RWPE1 (cell line): ENCODE data around the gene VPREB1.
"Not testable (repeated sequence)": the region's sequence is repeated elsewhere in the genome, so short reads cannot be mapped to it uniquely, and the experiment has no call there.

Experiments used
- CTCF ChIA-PET: fragments of 350-600 bp; sonication (Branson Sonifier 250); formaldehyde crosslinking; extraction: SDS; loops from one replicate; lab custom pipeline; 2021; lab: Yijun Ruan, JAX
- POLR2A ChIA-PET: fragments of 400-600 bp; formaldehyde crosslinking; extraction: SDS; loops from one replicate; lab custom pipeline; 2020; ENCODE audit warnings: antibody characterized with exemption; ENCODE audit not compliant: low non-redundant PET; lab: Yijun Ruan, JAX
- DNase-seq: peaks from one replicate; pipeline ENCODE4 v3.0.0; 2012; ENCODE audit warnings: low spot score
- H3K27ac ChIP-seq: fragments of 450-650 bp; 2 replicates; pipeline ENCODE4 v1.5.1; 2017
- CTCF ChIP-seq: fragments of 450-650 bp; conservative IDR thresholded peaks from 2 replicates; pipeline ENCODE4 v1.5.1; 2017; ENCODE audit warnings: low read depth, mild to moderate bottlenecking

The VPREB1 gene

GRCh38 chr22:22214819-22215329, 29.7 kb upstream of the VPREB1 start:
- no peak overlapping the region for H3K27ac ChIP-seq
- DNase-seq, result no peak
- ChIA-PET CTCF (no interaction called here), POLR2A (no interaction called here)
- TF ChIP-seq CTCF, result no peak

GRCh38 chr22:22215659-22216449, 28.7 kb upstream of the VPREB1 start:
- ChIA-PET POLR2A (no interaction called here), CTCF (interaction anchor here (0.8 kb wide), 1 partner anchor 20 kb away, joined by 3 read pairs; no protein-coding TSS in a partner anchor)
- no peak overlapping the region for H3K27ac ChIP-seq
- no peak for DNase-seq
- TF ChIP-seq CTCF, result no peak

GRCh38 chr22:22216450-22216959, 28.1 kb upstream of the VPREB1 start:
- ChIA-PET CTCF (interaction anchor here (0.8 kb wide), 1 partner anchor 21 kb away, joined by 3 read pairs; no protein-coding TSS in a partner anchor), POLR2A (no interaction called here)
- TF ChIP-seq CTCF, result no peak
- H3K27ac ChIP-seq, result no peak overlapping the region
- no peak for DNase-seq

- ChIA-PET POLR2A (no interaction called here), CTCF (interaction anchor here (1.1 kb wide), 1 partner anchor 11 kb away, joined by 3 read pairs; no protein-coding TSS in a partner anchor)
- no peak for TF ChIP-seq CTCF
- no peak for DNase-seq
- no peak overlapping the region for H3K27ac ChIP-seq
These were observed 26.3 kb upstream of the VPREB1 start for GRCh38 chr22:22218302-22218701.

GRCh38 chr22:22219140-22219996, 25.2 kb upstream of the VPREB1 start:
- ChIA-PET POLR2A (no interaction called here), CTCF (no interaction called here)
- no peak overlapping the region for H3K27ac ChIP-seq
- DNase-seq, result no peak
- no peak for TF ChIP-seq CTCF

- POLR2A ChIA-PET, H3K27ac ChIP-seq, DNase-seq, CTCF ChIA-PET: not testable (repeated sequence)
These were observed 23.5 kb upstream of the VPREB1 start for GRCh38 chr22:22221043-22221442.
